ENCODE measurements around the gene SUSD6.

DNA sequence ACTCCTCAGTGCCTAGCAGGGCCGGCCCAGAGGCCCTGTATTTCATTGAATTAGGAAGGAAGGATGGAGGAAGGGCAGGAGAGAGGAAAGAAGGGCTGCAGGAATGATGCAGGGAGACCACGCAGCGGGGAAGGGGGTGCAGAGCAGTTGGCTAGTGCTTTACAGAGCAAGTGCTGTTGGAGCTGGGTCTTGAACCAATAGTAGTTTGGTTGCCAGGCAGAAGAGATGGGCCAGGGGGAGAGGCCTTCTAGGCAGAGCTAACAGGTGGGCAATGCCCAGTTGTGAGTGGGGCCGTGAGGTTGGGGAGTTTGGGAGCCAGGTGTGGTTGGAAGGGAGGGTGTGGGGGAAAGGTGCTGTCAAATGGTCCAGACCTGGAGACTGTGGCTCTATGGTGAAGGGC lies 116.5 kb downstream of the SUSD6 start:
- no peak for TF ChIP-seq CTCF (IDR thresholded peaks at IDR 0.05 in 4 of 5, conservative IDR thresholded peaks at IDR 0.05 in 1 of 5)
- no peak for TF ChIP-seq POLR2A (IDR thresholded peaks at IDR 0.05)
